Natural killer cell (primary cell): Measurements from ENCODE around the gene MYH10. TPM values are rescaled to one million over a fixed set of nuclear protein-coding genes. Genes with fewer than 3 reads are reported as not detected.

Experiments used
- ATAC-seq, 3 donors: fragments of 150-1000 bp in 2 of 3; fragments of 200-7000 bp in 1 of 3; cut with Tn5 transposase; 1 replicate in 1 of 3; 2 replicates in 2 of 3; pipeline ENCODE4 v1.10.0; 2021; ENCODE audit warnings: mild to moderate bottlenecking in 2 of 3, moderate library complexity in 2 of 3
- DNase-seq, 2 donors: peaks; one replicate each; pipeline versions ENCODE4 v3.0.0 to v3.0.0-alpha.2; 2013 to 2021; ENCODE audit warnings: mixed read lengths in 1 of 2
- H3K27ac ChIP-seq: one replicate; pipeline ENCODE4 v1.5.1; 2013; ENCODE audit warnings: mild to moderate bottlenecking, low read length
- H3K27me3 ChIP-seq: one replicate; pipeline ENCODE4 v1.6.1; 2013; ENCODE audit warnings: low read length; ENCODE audit not compliant: control insufficient read depth, insufficient read depth
- H3K36me3 ChIP-seq: one replicate; pipeline ENCODE4 v1.6.1; 2013; ENCODE audit warnings: low read length; ENCODE audit not compliant: control insufficient read depth, insufficient read depth
- H3K4me1 ChIP-seq: one replicate; pipeline ENCODE4 v1.6.1; 2013; ENCODE audit warnings: low read length; ENCODE audit not compliant: control insufficient read depth, insufficient read depth
- H3K4me3 ChIP-seq: one replicate; pipeline ENCODE4 v1.5.1; 2013; ENCODE audit warnings: low read length
- H3K9me3 ChIP-seq: one replicate; pipeline ENCODE4 v1.6.1; 2013; ENCODE audit warnings: low read length; ENCODE audit not compliant: control insufficient read depth, insufficient read depth
- H3K27ac Mint-ChIP-seq, 2 donors: one replicate each; pipeline ENCODE4 v1.8.0; 2022; ENCODE audit warnings: mild to moderate bottlenecking in 2 of 2, mixed read lengths in 2 of 2, moderate library complexity in 1 of 2
- H3K27me3 Mint-ChIP-seq, 2 donors: one replicate each; pipeline ENCODE4 v1.8.0; 2022; ENCODE audit warnings: low read depth in 2 of 2, mixed read lengths in 2 of 2
- H3K36me3 Mint-ChIP-seq: one replicate; pipeline ENCODE4 v1.8.0; 2022; ENCODE audit warnings: mixed read lengths
- H3K4me1 Mint-ChIP-seq, 2 donors: one replicate each; pipeline ENCODE4 v1.8.0; 2022; ENCODE audit warnings: mixed read lengths in 2 of 2
- H3K4me3 Mint-ChIP-seq: one replicate; pipeline ENCODE4 v1.8.0; 2022; ENCODE audit warnings: mild to moderate bottlenecking, moderate library complexity, mixed read lengths
- H3K9me3 Mint-ChIP-seq, 2 donors: one replicate each; pipeline ENCODE4 v1.8.0; 2022; ENCODE audit warnings: mixed read lengths in 2 of 2
- WGBS: methylation state at CpG from one replicate; pipeline ENCODE4 v1.1.7; 2013; ENCODE audit warnings: missing lambda C conversion rate; ENCODE audit not compliant: insufficient coverage; 5-methylcytosine and 5-hydroxymethylcytosine counted together
- intact Hi-C: fragments of 100-400 bp; cut with micrococcal nuclease; formaldehyde crosslinking; loops from one replicate; pipeline ENCODE4 v1.14.2; 2022
- total RNA-seq, 4 donors: library from RNA; stranded (reverse); fragments of 120-200 nt in 1 of 4; gene quantifications; one replicate each; pipeline versions ENCODE4 v1.2.3 to v1.2.4, GENCODE V29; 2013 to 2022
- TF ChIP-seq, protein P1 (sequence below): fragments of 200-600 bp; IDR thresholded peaks from one replicate; pipeline ENCODE4 v1.8.0; 2022; ENCODE audit warnings: antibody characterized with exemption

Gene MYH10
- total RNA-seq, 3 donors from 2014 or later (not counting 1 experiment from before 2014, with no cell fraction given), result 0.28 to 1.5 (median 1.0) TPM

- Mint-ChIP-seq H3K36me3 (no peaks in the 10 kb centered on the region), H3K9me3 (no peaks in the 10 kb centered on the region), H3K4me3 (no peak overlapping the region), H3K4me1 (no peaks in the 10 kb centered on the region), H3K27ac (no peak overlapping the region), H3K27me3 (peaks cover 8 to 24% of the 10 kb centered on the region in 2 donors)
- ATAC-seq (no peak), DNase-seq (no peak)
- no peaks in the 10 kb centered on the region for H3K4me1 ChIP-seq
- intact Hi-C loops, result loop anchor here (10.0 kb wide), 1 partner anchor 61 kb away; no protein-coding TSS in a partner anchor
- H3K9me3 ChIP-seq, result no peaks in the 10 kb centered on the region
- H3K27me3 ChIP-seq, result no peaks in the 10 kb centered on the region
- no peak overlapping the region for H3K27ac ChIP-seq
- 86% methylated on average over 4 of the region's 7 CpGs for WGBS
- TF ChIP-seq, protein P1, sequence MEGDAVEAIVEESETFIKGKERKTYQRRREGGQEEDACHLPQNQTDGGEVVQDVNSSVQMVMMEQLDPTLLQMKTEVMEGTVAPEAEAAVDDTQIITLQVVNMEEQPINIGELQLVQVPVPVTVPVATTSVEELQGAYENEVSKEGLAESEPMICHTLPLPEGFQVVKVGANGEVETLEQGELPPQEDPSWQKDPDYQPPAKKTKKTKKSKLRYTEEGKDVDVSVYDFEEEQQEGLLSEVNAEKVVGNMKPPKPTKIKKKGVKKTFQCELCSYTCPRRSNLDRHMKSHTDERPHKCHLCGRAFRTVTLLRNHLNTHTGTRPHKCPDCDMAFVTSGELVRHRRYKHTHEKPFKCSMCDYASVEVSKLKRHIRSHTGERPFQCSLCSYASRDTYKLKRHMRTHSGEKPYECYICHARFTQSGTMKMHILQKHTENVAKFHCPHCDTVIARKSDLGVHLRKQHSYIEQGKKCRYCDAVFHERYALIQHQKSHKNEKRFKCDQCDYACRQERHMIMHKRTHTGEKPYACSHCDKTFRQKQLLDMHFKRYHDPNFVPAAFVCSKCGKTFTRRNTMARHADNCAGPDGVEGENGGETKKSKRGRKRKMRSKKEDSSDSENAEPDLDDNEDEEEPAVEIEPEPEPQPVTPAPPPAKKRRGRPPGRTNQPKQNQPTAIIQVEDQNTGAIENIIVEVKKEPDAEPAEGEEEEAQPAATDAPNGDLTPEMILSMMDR, result no peak
- no peaks in the 10 kb centered on the region for H3K36me3 ChIP-seq
- no peak overlapping the region for H3K4me3 ChIP-seq
Observed at GRCh38 chr17:8563981-8564602, 66.4 kb downstream of the MYH10 start.

DNA sequence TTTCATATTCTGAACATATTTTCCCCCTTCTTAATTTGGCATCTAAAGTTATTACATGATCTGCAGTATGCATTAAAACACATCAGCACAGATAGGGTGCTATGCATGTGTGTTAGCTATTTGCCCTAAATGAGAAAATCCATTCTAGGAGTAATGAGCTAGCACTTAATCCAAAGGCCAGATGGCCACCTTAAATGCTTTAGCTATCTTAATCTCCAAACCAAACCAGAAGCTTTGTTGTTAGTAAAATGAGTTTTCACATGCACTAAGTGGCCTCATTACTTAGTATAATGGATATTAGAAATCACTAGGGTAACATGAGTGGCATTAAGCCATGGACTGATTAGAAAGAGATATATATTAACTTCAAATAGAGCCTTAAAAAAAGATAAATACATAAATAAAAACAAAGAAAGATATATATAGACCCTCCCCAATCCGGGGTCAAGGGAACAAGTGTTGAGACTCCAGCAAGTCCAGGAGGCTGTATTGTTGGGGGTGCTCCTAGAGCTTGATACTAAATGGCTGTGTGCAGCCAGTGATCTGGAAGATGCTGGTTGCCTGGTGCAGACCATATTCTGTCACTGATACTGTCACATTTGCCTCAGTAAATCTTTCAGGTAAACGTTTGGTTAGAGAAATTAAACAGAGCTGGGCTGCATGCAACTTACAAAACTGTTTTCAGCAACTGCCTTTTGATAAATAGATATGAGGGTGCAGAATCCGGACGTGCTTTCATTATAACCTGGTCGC lies 67.3 kb downstream of the MYH10 start:
- ATAC-seq (no peak), DNase-seq (no peak)
- Histone ChIP-seq H3K4me3 (no peak overlapping the region), H3K9me3 (no peaks in the 10 kb centered on the region), H3K36me3 (no peaks in the 10 kb centered on the region), H3K27me3 (no peaks in the 10 kb centered on the region), H3K4me1 (no peaks in the 10 kb centered on the region), H3K27ac (no peak overlapping the region)
- Mint-ChIP-seq H3K9me3 (no peaks in the 10 kb centered on the region), H3K27me3 (peaks cover 4 to 19% of the 10 kb centered on the region in 2 donors), H3K4me3 (no peak overlapping the region), H3K27ac (no peak overlapping the region), H3K4me1 (no peaks in the 10 kb centered on the region), H3K36me3 (no peaks in the 10 kb centered on the region)
- TF ChIP-seq, protein P1, result no peak
- 81% methylated on average over 2 of the region's 5 CpGs for WGBS
- intact Hi-C loops, result loop anchor here (10.0 kb wide), 1 partner anchor 62 kb away; no protein-coding TSS in a partner anchor

- no peaks in the 10 kb centered on the region for H3K4me1 Mint-ChIP-seq
- Histone ChIP-seq H3K36me3 (no peaks in the 10 kb centered on the region), H3K27ac (no peak overlapping the region), H3K4me1 (no peaks in the 10 kb centered on the region), H3K27me3 (no peaks in the 10 kb centered on the region), H3K9me3 (no peaks in the 10 kb centered on the region), H3K4me3 (no peak overlapping the region)
- ATAC-seq (no peak), DNase-seq (no peak)
- WGBS, result no CpG with 5 or more reads among the region's 1 CpG
- no peak overlapping the region for H3K27ac Mint-ChIP-seq
- H3K27me3 Mint-ChIP-seq, result peaks cover 10 to 29% of the 10 kb centered on the region in 2 donors
- TF ChIP-seq, protein P1, result no peak
- intact Hi-C loops, result no loop called here
- H3K36me3 Mint-ChIP-seq, result no peaks in the 10 kb centered on the region
- no peaks in the 10 kb centered on the region for H3K9me3 Mint-ChIP-seq
- H3K4me3 Mint-ChIP-seq, result no peak overlapping the region
Observed at GRCh38 chr17:8558144-8558543, 72.4 kb downstream of the MYH10 start.
